Large intestine (tissue), 3 donors: ENCODE measurements around the gene ORAI3. TPM values are rescaled to one million over a fixed set of nuclear protein-coding genes. Genes with fewer than 3 reads are reported as not detected.
A peak's percentile ranks its signal among the peaks of the same experiment; 100 is the strongest.

ENCODE experiments used
- DNase-seq, 2 donors: peaks; one replicate each; pipeline versions ENCODE4 v3.0.0 to v3.0.0-alpha.2; 2013
- H3K27ac ChIP-seq: one replicate; pipeline ENCODE4 v1.5.1; 2013; ENCODE audit warnings: low read length
- H3K27me3 ChIP-seq: 2 replicates; pipeline ENCODE4 v1.6.1; 2013; ENCODE audit warnings: low read length; ENCODE audit not compliant: control insufficient read depth, insufficient read depth
- H3K36me3 ChIP-seq: 2 replicates; pipeline ENCODE4 v1.6.1; 2013; ENCODE audit warnings: low read length; ENCODE audit not compliant: control insufficient read depth, insufficient read depth
- H3K4me1 ChIP-seq: one replicate; pipeline ENCODE4 v1.6.1; 2013; ENCODE audit warnings: low read length; ENCODE audit not compliant: control insufficient read depth, insufficient read depth
- H3K4me3 ChIP-seq: one replicate; pipeline ENCODE4 v1.5.1; 2013; ENCODE audit warnings: low read length
- H3K9me3 ChIP-seq: one replicate; pipeline ENCODE4 v1.6.1; 2013; ENCODE audit warnings: mild to moderate bottlenecking, low read depth, low read length, moderate library complexity; ENCODE audit not compliant: control insufficient read depth
- WGBS: methylation state at CpG from one replicate; pipeline ENCODE4 v1.1.5; 2013; ENCODE audit warnings: low lambda C conversion rate; ENCODE audit not compliant: insufficient coverage; 5-methylcytosine and 5-hydroxymethylcytosine counted together
- polyA plus RNA-seq: library from polyadenylated mRNA; unstranded; fragments of 120-200 nt; gene quantifications from one replicate; pipeline ENCODE4 v1.2.1, GENCODE V29; 2013

The ORAI3 gene
- polyA plus RNA-seq, 1 donor = 24.5 TPM

- Histone ChIP-seq H3K4me3 (peak within 1 kb of the TSS; percentile 59), H3K4me1 (peaks cover 31% of the 10 kb centered on the region), H3K36me3 (peaks cover 41% of the 10 kb centered on the region), H3K27ac (peak within 1 kb of the TSS; percentile 78), H3K9me3 (no peaks in the 10 kb centered on the region), H3K27me3 (no peaks in the 10 kb centered on the region)
- WGBS = no CpG with 5 or more reads among the region's 85 CpGs
- peak; percentile 92 to 95 for DNase-seq
These were observed 8.7 kb downstream of the ORAI3 start, which contains the start of gene SETD1A for GRCh38 chr16:30957456-30958174. Gene SETD1A (plus strand): TSS chr16:30957754. CDS start chr16:30958732, 978 bp downstream.

- DNase-seq = no peak
- Histone ChIP-seq H3K4me1 (peaks cover 28% of the 10 kb centered on the region), H3K27me3 (no peaks in the 10 kb centered on the region), H3K27ac (no peak overlapping the region), H3K36me3 (peaks cover 43% of the 10 kb centered on the region), H3K9me3 (no peaks in the 10 kb centered on the region), H3K4me3 (peak overlapping the region; percentile 59)
- no CpG with 5 or more reads among the region's 55 CpGs for WGBS
These were observed 9.6 kb downstream of the ORAI3 start for GRCh38 chr16:30958175-30959079.

- Histone ChIP-seq H3K27me3 (no peaks in the 10 kb centered on the region), H3K36me3 (peaks cover 66% of the 10 kb centered on the region), H3K4me1 (peaks cover 12% of the 10 kb centered on the region), H3K4me3 (no peak overlapping the region), H3K27ac (no peak overlapping the region), H3K9me3 (no peaks in the 10 kb centered on the region)
- DNase-seq = no peak
- WGBS = 100% methylated on average over 1 of the region's 11 CpGs
These were observed 12.5 kb downstream of the ORAI3 start for GRCh38 chr16:30961384-30961783.

GRCh38 chr16:30963925-30964511 is 15.2 kb downstream of the ORAI3 start:
- Histone ChIP-seq H3K4me1 (peaks cover under 1% of the 10 kb centered on the region), H3K4me3 (no peak overlapping the region), H3K9me3 (no peaks in the 10 kb centered on the region), H3K36me3 (peaks cover 85% of the 10 kb centered on the region), H3K27ac (no peak overlapping the region), H3K27me3 (no peaks in the 10 kb centered on the region)
- no peak for DNase-seq
- WGBS = no CpG with 5 or more reads among the region's 18 CpGs

GRCh38 chr16:30964574-30965226 is 15.8 kb downstream of the ORAI3 start:
- no peak overlapping the region for H3K27ac ChIP-seq
- no peaks in the 10 kb centered on the region for H3K4me1 ChIP-seq
- 91% methylated on average over 6 of the region's 33 CpGs for WGBS
- peaks cover 85% of the 10 kb centered on the region for H3K36me3 ChIP-seq
- H3K4me3 ChIP-seq = no peak overlapping the region
- DNase-seq = no peak
- no peaks in the 10 kb centered on the region for H3K27me3 ChIP-seq
- H3K9me3 ChIP-seq = no peaks in the 10 kb centered on the region

- Histone ChIP-seq H3K36me3 (peaks cover 81% of the 10 kb centered on the region), H3K4me1 (no peaks in the 10 kb centered on the region), H3K4me3 (no peak overlapping the region), H3K9me3 (no peaks in the 10 kb centered on the region), H3K27ac (no peak overlapping the region), H3K27me3 (no peaks in the 10 kb centered on the region)
- DNase-seq = no peak
- WGBS = no CpG with 5 or more reads among the region's 15 CpGs
These were observed 16.6 kb downstream of the ORAI3 start for GRCh38 chr16:30965436-30965835.

- Histone ChIP-seq H3K27me3 (no peaks in the 10 kb centered on the region), H3K27ac (no peak overlapping the region), H3K4me3 (no peak overlapping the region), H3K36me3 (peaks cover 81% of the 10 kb centered on the region), H3K9me3 (no peaks in the 10 kb centered on the region), H3K4me1 (no peaks in the 10 kb centered on the region)
- WGBS = no CpG with 5 or more reads among the region's 19 CpGs
- DNase-seq = no peak
These were observed 17.3 kb downstream of the ORAI3 start for GRCh38 chr16:30966033-30966619.

- no peaks in the 10 kb centered on the region for H3K4me1 ChIP-seq
- H3K27me3 ChIP-seq = no peaks in the 10 kb centered on the region
- peaks cover 79% of the 10 kb centered on the region for H3K36me3 ChIP-seq
- no peak overlapping the region for H3K27ac ChIP-seq
- H3K9me3 ChIP-seq = no peaks in the 10 kb centered on the region
- no peak for DNase-seq
- WGBS = no CpG with 5 or more reads among the region's 4 CpGs
- no peak overlapping the region for H3K4me3 ChIP-seq
These were observed 18.9 kb downstream of the ORAI3 start for GRCh38 chr16:30967795-30968194.

GRCh38 chr16:30969246-30969842 is 20.5 kb downstream of the ORAI3 start:
- H3K36me3 ChIP-seq = peaks cover 83% of the 10 kb centered on the region
- no CpG with 5 or more reads among the region's 19 CpGs for WGBS

More at GRCh38 chr16:30969246-30969842, 20.5 kb downstream of the ORAI3 start:
- H3K9me3 ChIP-seq = no peaks in the 10 kb centered on the region
- DNase-seq = no peak
- H3K4me3 ChIP-seq = no peak overlapping the region
- no peaks in the 10 kb centered on the region for H3K4me1 ChIP-seq
- H3K27me3 ChIP-seq = no peaks in the 10 kb centered on the region
- no peak overlapping the region for H3K27ac ChIP-seq
